DMS153 treated with DMSO at 0.1 percent for 48 hours (cell line): ENCODE measurements around the gene FUT8.

Source experiments
- DNase-seq: peaks from one replicate; lab custom pipeline; 2025; ENCODE audit not compliant: unreplicated experiment; lab: John Stamatoyannopoulos, UW

The FUT8 gene

GRCh38 chr14:65770681-65771080, 358.2 kb downstream of the FUT8 start:
- DNase-seq: no peak

DNA sequence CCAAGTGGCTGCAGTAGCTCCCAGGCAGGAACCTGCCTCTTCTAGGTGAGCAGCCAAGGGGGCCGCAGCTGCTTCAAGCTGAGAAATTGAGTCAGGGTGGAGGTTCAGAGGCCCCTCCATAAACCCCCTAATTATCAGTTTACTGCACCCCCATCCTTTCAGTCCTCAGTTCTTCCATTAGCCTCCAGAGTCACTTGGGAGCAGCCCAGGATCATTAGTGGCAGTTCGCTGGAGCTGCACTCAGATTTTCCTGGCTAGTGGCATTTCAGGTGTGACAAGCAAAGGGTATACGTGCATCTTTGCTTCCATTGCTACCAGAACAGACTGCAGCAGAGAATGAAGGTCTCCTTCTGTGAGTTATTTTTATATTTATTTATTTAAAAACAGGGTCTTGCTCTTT, 358.7 kb downstream of the FUT8 start:
- DNase-seq: no peak

GRCh38 chr14:65772466-65772865, 359.9 kb downstream of the FUT8 start:
- no peak for DNase-seq

DNA sequence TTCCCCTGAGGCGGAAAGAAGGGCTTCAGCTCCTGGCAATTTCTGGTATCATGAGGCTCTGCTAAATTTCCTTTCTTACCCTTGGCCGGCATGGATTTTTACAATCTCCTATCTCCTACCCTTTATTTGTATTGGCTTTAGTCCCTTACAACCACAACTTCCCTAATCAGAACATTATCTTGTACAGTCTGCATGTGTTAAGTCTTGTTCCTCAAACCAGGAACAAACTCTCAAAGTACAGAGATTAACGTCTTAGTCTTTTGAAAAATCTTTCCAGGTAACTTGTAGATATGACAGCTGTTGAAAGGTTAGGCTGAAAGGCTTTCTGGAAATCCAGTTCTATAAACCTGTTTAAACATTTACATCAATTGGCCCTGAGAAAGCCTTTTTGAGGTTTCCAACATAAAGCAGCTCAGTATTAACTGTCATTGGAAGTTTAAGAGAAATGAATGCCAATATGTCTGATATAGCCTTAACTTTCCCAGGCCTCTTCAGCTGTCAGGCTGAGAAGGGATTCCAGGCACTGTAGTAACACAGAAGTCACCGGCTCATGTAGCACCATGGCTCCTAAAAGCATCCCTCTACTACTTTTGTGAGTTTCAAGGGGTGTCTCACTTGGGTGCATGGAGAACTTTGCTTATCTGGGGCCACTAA, 360.5 kb downstream of the FUT8 start:
- no peak for DNase-seq

- DNase-seq: no peak
These were observed 361.5 kb downstream of the FUT8 start for GRCh38 chr14:65774041-65774440.

- no peak for DNase-seq
These were observed 363.8 kb downstream of the FUT8 start for GRCh38 chr14:65776193-65776852.

DNA sequence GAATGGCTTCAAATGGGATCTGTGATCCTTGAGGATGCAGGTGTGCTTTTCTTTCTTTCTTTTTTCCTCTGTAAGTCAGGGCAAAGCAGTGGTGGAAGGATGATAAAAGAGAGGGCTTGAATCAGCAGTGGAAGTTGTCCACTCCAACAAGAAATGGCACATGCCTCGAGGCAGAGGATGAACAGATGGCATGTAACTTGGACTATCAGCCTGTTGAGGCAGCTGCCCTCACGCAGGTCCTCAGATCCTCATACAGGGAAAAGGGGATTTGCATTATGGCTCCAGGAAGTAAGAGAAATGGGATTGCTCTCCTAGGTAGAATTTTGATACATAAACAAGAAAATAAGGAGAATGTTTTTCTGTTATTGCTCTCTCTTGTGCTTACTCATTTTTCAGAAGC, 368.0 kb downstream of the FUT8 start:
- no peak for DNase-seq

DNA sequence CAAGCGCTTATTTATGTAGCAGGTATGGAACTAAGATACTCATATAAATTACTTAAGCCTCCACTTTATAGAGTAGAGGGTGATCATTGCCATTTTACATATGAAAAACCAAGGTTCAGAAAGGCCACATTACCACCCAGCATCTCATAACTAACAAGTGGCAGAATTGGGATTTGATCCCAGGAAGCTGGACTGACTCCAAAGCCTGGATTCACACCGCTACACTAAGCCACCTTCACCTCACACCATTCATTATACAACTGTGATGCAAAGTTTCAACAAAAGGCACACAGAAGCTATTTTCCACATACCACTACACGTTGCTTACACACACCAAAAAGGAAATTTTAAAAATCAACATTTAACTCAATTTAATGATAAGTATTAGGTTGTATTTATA, 370.6 kb downstream of the FUT8 start:
- no peak for DNase-seq

- DNase-seq: no peak
These were observed 371.0 kb downstream of the FUT8 start for GRCh38 chr14:65783576-65783975.

DNA sequence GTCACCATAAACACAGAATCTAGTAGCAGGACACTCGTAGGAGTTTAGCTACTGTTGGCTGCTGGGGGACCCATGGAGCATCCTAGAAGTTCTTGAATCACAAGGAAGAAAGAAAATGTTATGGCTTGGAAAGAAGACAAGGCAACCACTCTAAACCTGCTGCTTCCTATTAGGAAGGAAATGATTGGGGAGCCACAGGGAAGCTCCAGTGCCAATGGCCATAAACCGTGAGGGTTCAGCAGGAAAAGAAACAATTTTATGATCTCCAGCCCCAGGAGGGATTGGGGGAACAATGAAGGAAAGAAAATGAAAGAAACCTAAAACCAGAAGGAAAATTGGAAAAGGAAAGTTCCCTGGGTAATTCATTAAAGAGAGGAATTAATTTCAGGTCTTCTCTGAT, 372.0 kb downstream of the FUT8 start:
- no peak for DNase-seq

DNA sequence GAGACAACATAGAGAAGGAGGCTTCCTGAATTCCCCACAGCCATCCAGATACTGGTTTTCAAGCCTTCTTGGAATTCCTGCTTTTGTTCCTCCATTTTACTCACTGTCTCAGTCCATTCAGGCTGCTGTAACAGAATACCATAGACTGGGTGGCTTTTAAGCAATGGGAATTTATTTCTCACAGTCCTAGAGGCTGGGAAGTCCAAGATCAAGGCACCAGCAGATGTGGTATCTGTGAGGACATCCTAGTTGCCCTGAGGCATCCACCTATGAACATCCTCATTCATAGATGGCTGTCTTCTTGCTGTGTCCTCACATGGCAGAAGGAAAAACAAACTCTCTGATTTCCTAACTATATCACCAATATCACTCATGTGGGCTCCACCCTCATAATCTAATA, 374.9 kb downstream of the FUT8 start:
- DNase-seq: no peak

- no peak for DNase-seq
These were observed 376.3 kb downstream of the FUT8 start for GRCh38 chr14:65788876-65789275.

DNA sequence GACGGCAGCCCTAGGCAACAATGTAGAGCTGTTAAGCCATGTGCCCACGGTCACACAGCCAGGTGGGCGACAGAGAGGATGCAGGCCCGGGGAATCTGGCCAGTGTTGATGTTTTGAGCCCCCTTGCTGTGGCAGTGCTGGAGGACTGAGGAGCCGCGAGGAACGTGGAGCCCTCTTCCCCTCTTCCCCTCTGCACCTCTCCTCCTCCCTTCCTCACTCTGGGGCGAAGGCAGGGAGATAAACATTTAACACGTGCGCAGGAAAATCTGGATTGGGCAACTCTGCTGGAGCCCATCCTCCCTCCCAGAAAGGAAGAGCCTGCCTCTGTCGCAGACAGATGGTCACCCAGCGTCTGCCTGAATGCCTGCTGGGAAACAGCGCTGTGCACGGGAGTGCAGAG, 376.8 kb downstream of the FUT8 start:
- no peak for DNase-seq

GRCh38 chr14:65790172-65790815, 377.8 kb downstream of the FUT8 start:
- no peak for DNase-seq

GRCh38 chr14:65791191-65791981, 378.9 kb downstream of the FUT8 start:
- no peak for DNase-seq

DNA sequence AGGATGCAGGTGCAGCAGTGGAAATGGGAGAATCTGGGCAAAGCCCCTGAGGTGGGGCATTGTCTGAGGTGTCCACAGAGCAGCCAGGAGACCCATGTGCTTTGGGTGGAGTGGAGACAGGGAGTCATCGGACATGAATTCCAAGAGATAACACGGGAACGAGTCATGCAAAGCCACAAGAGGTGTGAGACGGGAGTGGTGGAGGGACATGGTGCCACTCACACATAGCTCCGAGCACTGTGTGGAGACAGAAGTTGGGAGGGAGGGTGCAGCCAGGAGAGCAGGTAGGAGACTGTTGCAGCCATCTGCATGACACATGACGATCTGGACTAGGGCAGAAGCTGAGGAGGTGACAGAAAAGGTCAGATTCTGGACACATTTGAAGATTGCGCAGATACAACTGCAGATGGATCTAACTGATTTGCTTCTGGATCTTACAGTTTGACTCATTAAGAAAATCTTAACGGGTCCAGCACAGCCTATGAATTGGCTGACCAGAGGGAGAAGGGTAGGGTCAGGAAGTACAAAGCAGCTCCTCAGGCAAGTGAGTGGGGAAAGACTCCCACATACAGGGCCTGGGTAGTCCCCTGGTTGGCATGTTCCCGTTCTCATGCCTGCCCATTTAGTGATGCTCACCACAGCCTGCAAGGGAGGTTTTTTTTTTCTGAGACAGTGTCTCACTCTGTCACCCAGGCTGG, 379.8 kb downstream of the FUT8 start:
- no peak for DNase-seq
